NCI-H2227 (cell line): ENCODE data around the gene KSR2.
"Not testable (repeated sequence)": the region's sequence is repeated elsewhere in the genome, so short reads cannot be mapped to it uniquely, and the experiment has no call there.

ENCODE experiments used
- DNase-seq: peaks from one replicate; lab custom pipeline; 2025; ENCODE audit not compliant: unreplicated experiment; lab: John Stamatoyannopoulos, UW

KSR2 gene

GRCh38 chr12:117860787-117861290 is 108.0 kb downstream of the KSR2 start:
- not testable (repeated sequence) for DNase-seq

GRCh38 chr12:117860111-117860510 is 108.7 kb downstream of the KSR2 start:
- no peak for DNase-seq

DNA sequence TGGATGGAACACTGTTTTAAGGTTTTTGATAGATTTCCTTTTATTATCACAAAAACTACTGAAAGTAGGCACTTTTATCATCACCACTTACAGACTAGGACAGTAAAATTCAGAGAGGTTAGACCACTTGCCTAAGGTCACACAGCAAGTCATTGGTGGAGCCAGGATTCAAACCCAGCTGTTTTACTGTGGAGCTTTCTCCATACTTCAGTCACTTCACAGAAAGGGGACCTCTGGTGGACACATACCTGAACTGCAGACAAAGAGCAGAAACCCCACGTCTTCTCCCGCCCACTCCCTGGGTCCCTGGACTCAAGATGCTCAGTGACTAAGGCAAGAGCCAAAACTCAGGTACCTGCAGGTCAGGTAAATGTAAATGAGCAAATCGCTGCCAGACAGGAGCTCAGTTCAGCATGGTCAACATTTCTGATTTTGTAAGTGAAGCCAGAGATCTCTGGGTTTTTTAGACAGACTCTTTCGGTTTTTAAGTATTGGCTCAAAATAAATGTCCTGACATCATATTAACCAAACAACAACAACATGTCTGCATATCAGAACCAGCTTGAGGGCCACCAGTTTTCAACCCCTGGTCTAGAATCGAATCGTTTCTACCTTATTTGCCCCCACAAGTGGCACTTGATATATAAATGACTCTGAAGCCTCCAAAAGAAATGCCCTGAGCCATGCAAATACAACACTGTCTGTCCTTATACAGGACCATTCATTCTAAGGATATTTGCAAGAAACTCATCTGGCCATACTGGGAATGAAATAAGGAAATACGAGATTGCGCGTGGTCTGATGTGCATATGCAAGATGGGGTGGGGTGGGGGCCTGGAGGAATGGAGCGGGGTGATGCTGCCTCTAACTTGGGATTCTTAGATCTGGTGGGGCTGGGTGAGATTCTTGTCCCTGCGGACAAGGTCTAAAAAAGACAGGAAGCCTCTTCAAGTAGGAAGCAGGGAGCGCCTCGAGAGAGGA is 110.9 kb downstream of the KSR2 start:
- DNase-seq = peak; percentile 65

- DNase-seq = not testable (repeated sequence)
Measured at GRCh38 chr12:117857139-117857538, 111.7 kb downstream of the KSR2 start.

DNA sequence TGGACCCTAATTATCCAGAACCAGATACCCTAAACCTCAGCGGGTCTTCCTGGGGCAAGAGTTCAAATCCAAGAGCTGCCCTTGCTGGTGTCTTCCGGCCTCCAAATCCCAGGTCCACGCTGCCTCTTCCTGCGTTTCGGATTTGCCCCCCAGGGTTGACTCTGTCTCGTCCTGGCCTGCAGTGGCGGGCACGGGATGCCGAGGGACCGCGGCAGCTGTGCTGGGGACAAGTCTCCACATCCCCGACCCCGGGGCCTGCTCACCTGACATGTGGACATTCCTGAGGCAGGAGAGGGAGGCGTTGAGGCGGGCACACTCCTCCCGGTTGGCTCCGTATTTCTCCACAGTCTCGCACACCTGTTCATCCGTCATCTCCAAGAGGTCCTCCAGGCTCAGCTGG is 113.6 kb downstream of the KSR2 start:
- no peak for DNase-seq

- DNase-seq = peak; percentile 79
Measured at GRCh38 chr12:117854339-117855012, 114.3 kb downstream of the KSR2 start.

DNA sequence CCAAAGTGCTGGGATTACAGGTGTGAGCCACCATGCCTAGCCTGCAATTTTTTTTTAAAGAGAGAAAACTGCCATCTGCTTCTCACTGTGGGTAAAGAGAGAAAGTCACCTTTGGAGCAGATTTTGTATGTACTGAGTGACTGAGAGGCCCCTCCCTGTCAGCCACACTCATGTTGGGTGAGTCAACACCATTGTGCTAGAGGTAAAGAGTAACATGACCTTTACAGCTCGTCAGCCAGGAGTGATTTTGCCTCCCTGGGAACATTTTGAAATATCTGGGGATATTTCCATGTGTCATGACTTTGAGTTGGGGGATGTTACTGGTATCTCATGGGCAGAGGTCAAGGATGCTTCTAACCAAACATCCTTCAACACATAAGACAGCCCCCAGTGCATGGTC is 115.2 kb downstream of the KSR2 start:
- DNase-seq = no peak

- DNase-seq = peak; percentile 71
Measured at GRCh38 chr12:117850048-117850447, 118.7 kb downstream of the KSR2 start.

DNA sequence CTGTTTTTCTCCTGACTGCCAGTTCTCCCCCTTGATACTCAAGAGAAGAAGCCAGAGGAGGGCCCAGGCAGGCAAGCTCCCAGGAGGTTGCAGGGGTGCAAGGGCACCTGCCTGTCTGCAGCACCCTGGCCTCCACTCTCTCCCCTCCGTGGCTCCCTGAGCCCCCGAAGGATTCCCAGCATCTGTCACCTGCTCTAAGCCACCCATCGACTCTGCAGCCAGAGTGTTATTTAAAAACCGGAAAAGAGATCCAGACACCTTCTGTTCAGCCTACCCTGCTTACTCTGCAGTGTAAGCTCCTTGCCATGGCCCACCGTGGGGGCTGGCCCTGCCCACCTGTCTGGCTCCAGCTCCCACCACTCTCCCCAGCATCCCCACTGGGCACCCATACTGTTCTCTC is 121.4 kb downstream of the KSR2 start:
- no peak for DNase-seq

DNA sequence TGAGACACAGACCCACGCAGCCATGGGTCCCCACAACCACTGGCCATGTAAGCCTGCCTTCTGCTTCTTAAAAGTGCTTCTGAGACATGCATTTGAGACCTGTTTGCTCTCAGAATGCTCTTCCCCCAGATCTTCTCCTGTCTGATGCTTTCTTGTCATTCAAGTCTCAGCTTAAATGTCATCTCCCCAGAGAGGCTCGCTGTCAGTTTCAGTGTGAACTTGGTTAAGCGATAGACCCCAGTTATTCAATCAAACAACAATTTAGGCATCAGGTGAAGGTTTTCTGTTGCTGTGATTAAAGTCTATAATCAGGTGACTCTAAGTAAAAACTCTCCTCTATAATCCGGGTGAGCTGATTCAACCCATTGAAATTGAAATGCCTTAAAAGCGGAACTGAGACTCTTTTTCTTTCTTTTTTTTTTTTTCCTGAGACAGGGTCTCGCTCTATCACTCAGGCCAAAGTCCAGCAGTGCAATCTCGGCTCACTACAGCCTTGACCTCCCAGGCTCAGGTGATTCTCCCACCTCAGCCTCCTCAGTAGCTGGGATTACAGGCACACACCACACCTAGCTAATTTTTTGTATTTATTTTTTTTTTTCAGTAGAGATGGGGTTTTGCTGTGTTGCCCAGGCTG is 123.4 kb downstream of the KSR2 start:
- DNase-seq = no peak

GRCh38 chr12:117844114-117844830 is 124.5 kb downstream of the KSR2 start:
- no peak for DNase-seq

DNA sequence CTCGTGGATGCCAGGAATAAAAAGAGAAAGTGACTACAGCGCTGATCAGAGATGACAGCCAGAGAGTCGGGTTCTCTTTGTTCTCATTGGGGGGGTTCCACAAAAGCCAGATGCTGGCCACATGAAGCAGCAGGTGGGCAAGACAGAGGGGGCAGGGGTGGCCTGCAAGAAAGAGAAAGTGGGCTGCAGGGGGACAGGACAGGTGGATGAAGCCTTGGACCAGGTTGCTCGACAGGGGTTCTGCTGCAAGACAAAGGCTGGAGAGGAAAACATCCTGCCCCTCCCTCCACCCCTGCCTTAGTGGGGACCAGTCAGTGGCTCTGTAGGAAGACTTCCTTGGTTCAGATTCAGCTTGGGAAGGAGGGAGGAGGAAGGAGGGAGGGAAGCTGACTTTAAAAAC is 126.2 kb downstream of the KSR2 start:
- no peak for DNase-seq

DNA sequence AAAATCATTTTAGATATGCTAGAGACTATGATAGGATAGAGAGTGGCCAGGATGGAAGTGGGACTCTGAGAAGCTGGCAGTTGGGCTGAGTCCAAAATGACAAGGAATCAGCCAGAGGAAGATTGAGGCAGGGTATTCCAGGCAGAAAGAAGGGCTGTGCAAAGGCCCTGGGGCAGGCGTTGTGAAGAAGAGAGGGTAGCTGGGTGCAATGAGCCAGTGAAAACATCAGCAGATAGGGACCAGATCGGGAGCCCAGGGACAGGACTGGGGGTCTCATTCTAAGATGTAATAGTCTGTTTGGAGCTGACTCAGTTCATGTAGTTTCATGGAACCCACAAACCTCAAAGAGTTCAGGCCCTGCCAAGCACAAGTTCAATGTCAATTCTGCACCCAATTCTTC is 126.6 kb downstream of the KSR2 start:
- DNase-seq = no peak

DNA sequence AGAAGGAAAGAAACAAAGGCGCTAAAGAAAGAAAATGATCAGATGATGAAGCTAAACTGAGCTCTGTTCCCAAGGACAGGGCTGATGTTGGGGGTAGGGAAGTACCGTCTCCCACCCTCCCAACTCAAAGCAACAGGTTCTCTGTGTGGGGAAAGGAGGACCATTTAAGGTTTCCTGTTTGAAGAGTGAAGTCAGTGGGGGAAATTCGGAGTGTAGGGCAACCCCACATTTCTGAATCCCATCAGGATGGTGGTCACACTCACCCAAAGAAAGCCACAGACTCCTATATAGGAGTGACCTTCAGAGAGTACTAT is 131.1 kb downstream of the KSR2 start:
- no peak for DNase-seq

DNA sequence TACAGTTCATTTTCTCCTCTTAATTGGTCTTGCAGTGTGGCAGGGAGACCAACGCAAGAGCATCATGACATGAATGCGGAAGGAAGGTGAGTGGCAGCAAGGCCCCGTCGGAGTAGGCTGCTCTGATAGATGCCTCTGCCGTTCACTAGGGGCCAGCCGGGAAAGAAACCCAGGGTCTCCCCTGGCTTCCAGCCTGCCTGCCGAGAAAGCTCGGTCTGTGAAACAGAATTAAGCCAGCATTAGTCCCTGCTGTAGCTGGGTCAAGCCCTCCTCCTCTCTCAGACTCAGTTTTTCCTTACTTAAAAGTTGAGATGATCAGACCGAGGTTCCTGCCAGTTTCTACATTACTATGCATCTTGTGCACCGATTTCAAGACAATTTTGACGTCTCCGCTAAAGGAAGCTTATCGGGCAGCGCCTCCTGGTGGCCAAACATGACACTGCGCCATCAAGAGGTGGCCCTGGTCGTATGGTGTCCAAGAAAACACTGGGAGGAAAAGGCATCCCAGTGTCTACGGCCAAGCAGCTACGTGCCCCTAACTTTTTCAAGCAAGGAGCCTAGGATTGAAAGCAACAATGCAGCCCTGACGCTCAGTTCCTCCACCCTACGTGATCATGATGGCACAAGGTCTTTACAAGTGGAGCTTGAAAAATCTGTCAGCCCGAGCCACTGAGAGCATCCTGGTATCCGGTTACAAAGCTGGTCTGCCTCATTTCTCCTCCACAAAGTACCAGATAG is 131.6 kb downstream of the KSR2 start:
- DNase-seq = peak; percentile 89

GRCh38 chr12:117836476-117836875 is 132.3 kb downstream of the KSR2 start:
- no peak for DNase-seq

DNA sequence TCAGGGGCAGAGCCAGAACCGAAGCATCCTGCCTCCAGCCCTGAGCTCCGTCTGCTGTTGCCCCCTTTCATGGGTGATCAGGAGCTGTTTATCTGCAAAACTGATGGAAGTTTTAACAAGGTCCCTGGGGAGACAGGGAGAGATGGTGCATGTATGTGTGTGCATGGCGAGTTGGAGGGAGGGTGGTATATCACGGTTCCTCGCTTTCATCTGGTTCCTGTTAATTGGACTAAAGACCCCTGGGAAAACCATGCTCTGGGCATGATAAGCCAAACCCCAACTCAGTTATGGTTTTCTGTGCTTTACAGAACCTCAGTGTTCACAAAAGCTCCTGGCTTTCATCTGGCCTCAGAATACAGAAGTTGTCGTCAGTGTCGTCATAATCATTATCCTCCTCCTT is 133.6 kb downstream of the KSR2 start:
- DNase-seq = no peak

GRCh38 chr12:117832459-117833457 is 136.0 kb downstream of the KSR2 start:
- DNase-seq = no peak

DNA sequence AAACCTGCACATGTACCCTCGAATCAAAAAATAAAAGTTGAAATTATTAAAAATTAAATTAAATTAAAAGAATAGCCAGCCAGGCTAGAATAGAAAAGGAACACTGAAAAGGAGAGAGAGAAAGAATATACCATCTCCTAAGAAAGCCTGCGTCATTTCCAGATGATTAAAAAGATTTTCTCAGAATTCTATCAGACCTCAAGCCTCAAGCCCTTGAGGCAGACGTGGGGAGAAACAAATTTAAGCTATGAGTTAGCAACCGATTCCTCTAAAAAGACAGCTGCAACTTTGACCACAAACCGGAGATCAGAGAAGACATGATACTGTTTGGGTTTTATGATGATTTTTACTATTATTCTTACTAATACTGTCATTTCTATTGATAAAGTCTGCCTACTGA is 138.3 kb downstream of the KSR2 start:
- DNase-seq = no peak
